ENCODE measurements around the gene TMEM201.
"Not testable (repeated sequence)": the region's sequence is repeated elsewhere in the genome, so short reads cannot be mapped to it uniquely, and the experiment has no call there.

The TMEM201 gene

GRCh38 chr1:9624081-9624480 is 35.4 kb downstream of the TMEM201 start:
- DNase-seq, result no peak

- DNase-seq, result not testable (repeated sequence)
Measured at GRCh38 chr1:9625030-9625429, 36.3 kb downstream of the TMEM201 start.

- no peak for DNase-seq
Measured at GRCh38 chr1:9626201-9626608, 37.5 kb downstream of the TMEM201 start.

- DNase-seq, result no peak
Measured at GRCh38 chr1:9628541-9629444, 40.1 kb downstream of the TMEM201 start.

- no peak for DNase-seq
Measured at GRCh38 chr1:9629445-9630201, 40.9 kb downstream of the TMEM201 start.

- DNase-seq, result no peak
Measured at GRCh38 chr1:9630331-9631111, 41.8 kb downstream of the TMEM201 start.

- DNase-seq, result no peak
Measured at GRCh38 chr1:9631613-9632012, 42.9 kb downstream of the TMEM201 start.

- no peak for DNase-seq
Measured at GRCh38 chr1:9633493-9633892, 44.8 kb downstream of the TMEM201 start.

- no peak for DNase-seq
Measured at GRCh38 chr1:9634582-9634981, 45.9 kb downstream of the TMEM201 start.

- DNase-seq, result no peak
Measured at GRCh38 chr1:9639227-9639626, 50.5 kb downstream of the TMEM201 start.

GRCh38 chr1:9643351-9644256 is 54.9 kb downstream of the TMEM201 start:
- no peak for DNase-seq

- DNase-seq, result no peak
Measured at GRCh38 chr1:9646037-9646436, 57.3 kb downstream of the TMEM201 start.

GRCh38 chr1:9648171-9648570 is 59.5 kb downstream of the TMEM201 start:
- DNase-seq, result no peak

GRCh38 chr1:9649769-9650168 is 61.1 kb downstream of the TMEM201 start:
- DNase-seq, result no peak

GRCh38 chr1:9651220-9651564 is 62.5 kb downstream of the TMEM201 start:
- DNase-seq, result no peak

GRCh38 chr1:9651565-9652378 is 63.1 kb downstream of the TMEM201 start, which contains the start of gene PIK3CD:
Gene PIK3CD, plus strand, starts transcription at chr1:9651731. Its CDS starts 58,725 bp downstream, at chr1:9710456.
- no peak for DNase-seq

- no peak for DNase-seq
Measured at GRCh38 chr1:9652379-9653209, 63.9 kb downstream of the TMEM201 start.

GRCh38 chr1:9653210-9653490 is 64.4 kb downstream of the TMEM201 start:
- no peak for DNase-seq

- DNase-seq, result no peak
Measured at GRCh38 chr1:9653491-9654050, 64.9 kb downstream of the TMEM201 start.
